Heart left ventricle (tissue), 16 donors: Measurements from ENCODE around the gene BAMBI. TPM values are rescaled to one million over a fixed set of nuclear protein-coding genes. Genes with fewer than 3 reads are reported as not detected.
"Not testable (repeated sequence)": the region's sequence is repeated elsewhere in the genome, so short reads cannot be mapped to it uniquely, and the experiment has no call there.

Experiments used
- ATAC-seq, 4 donors: fragments of 200-7000 bp; cut with Tn5 transposase; one replicate each; pipeline ENCODE4 v1.9.1; 2020 to 2022; ENCODE audit warnings: moderate library complexity in 4 of 4, mild to moderate bottlenecking in 3 of 4, moderate number of reproducible peaks in 1 of 4
- DNase-seq, 5 donors: peaks; one replicate each; pipeline ENCODE4 v3.0.0-alpha.2; 2020
- H3K27ac ChIP-seq, 12 donors: fragments of 200-600 bp; sonication (generic) in 4 of 12; one replicate each; pipeline versions ENCODE4 v1.5.0 to v1.8.0; 2016 to 2022; ENCODE audit warnings: mild to moderate bottlenecking in 2 of 12
- H3K27me3 ChIP-seq, 9 donors: fragments of 200-600 bp; sonication (generic) in 2 of 9; one replicate each; pipeline versions ENCODE4 v1.5.1 to v1.8.0; 2016 to 2022; ENCODE audit warnings: mild to moderate bottlenecking in 3 of 9
- H3K36me3 ChIP-seq, 9 donors: fragments of 200-600 bp; sonication (generic) in 2 of 9; one replicate each; pipeline versions ENCODE4 v1.5.0 to v1.8.0; 2018 to 2022; ENCODE audit warnings: mild to moderate bottlenecking in 2 of 9
- H3K4me1 ChIP-seq, 12 donors: fragments of 200-600 bp; sonication (generic) in 4 of 12; one replicate each; pipeline versions ENCODE4 v1.5.0 to v1.8.0; 2016 to 2022; ENCODE audit warnings: mild to moderate bottlenecking in 3 of 12
- H3K4me3 ChIP-seq, 12 donors: fragments of 200-600 bp; sonication (generic) in 4 of 12; one replicate each; pipeline versions ENCODE4 v1.5.0 to v1.8.0; 2017 to 2022; ENCODE audit warnings: mild to moderate bottlenecking in 9 of 12, moderate library complexity in 4 of 12
- H3K9me3 ChIP-seq, 12 donors: fragments of 200-600 bp; sonication (generic) in 4 of 12; one replicate each; pipeline versions ENCODE4 v1.5.0 to v1.8.0; 2016 to 2022; ENCODE audit warnings: mild to moderate bottlenecking in 1 of 12
- CTCF ChIP-seq, 12 donors: fragments of 200-600 bp; sonication (generic) in 4 of 12; IDR thresholded peaks; one replicate each; pipeline versions ENCODE4 v1.5.0 to v1.8.0; 2018 to 2022; ENCODE audit warnings: antibody characterized with exemption in 12 of 12, mild to moderate bottlenecking in 5 of 12
- POLR2A ChIP-seq, 2 donors: fragments of 450-650 bp; IDR thresholded peaks; one replicate each; pipeline ENCODE4 v1.6.1; 2017; ENCODE audit warnings: antibody characterized with exemption in 2 of 2, mild to moderate bottlenecking in 2 of 2, moderate library complexity in 2 of 2
- WGBS, 4 donors: extraction: QIAGEN DNeasy Blood & Tissue Kit in 2 of 4; methylation state at CpG; one replicate each; pipeline versions ENCODE4 v1.1.5 to v1.1.7; 2013 to 2018; 5-methylcytosine and 5-hydroxymethylcytosine counted together
- intact Hi-C, 10 donors: fragments of 100-400 bp; cut with DNase I; formaldehyde crosslinking; loops; one replicate each; pipeline versions ENCODE4 v1.11.1 to v1.14.2; 2022
- polyA plus RNA-seq, 2 donors: library from polyadenylated mRNA; stranded (reverse); fragments of 200-250 nt; gene quantifications; one replicate each; pipeline ENCODE4 v1.2.3, GENCODE V29; 2013
- total RNA-seq, 9 donors: library from RNA; depleted of rRNA in 2 of 9; stranded (reverse); fragments of >200 nt in 2 of 9; fragmentation: NEBNext Ultra II Directional in 3 of 9; extraction: Animal tissue kit (Norgen Biotek cat#: 25700) in 3 of 9; gene quantifications; one replicate each; pipeline versions ENCODE4 v1.1.0 to v1.2.4, GENCODE V29; 2016 to 2023
- donor health status: ischemic (EF 13 %, LVEDD 7.1; RV severe dilation, severe dysfunction).
- donor health status: healthy with polysubstance abuse.
- donor health status: DM: no; HTN: yes; CAD: no.
- donor health status: DM: no; HTN: no; CAD: no.
- donor health status: ischemic (EF 25% LVEDD 6.9; RV normal size, moderate dysfunction).
- donor health status: ischemic (EF 25% LVEDD 5.7; RV mildly dilated, moderate dysfunction).
- donor health status: healthy.
- donor health status: DM: yes; HTN: yes; CAD: no.
- donor health status: ischemic (EF 35%, LVEDD 5.7; RV mildly dilated, moderate dysfunction).
- donor health status: nonischemic (EF 11% LVEDD 7.7; RV severe dilation, severe dysfunction).
- donor health status: DM: yes; HTN: yes; CAD: no.
- donor health status: PGD.
- donor health status: ischemic (EF 29% LVEDD 5.4; RV normal size, mild dysfunction).
- donor health status: nonischemic (EF 23%, LVEDD 6.1; RV moderate dilation, normal function).

Gene BAMBI
- total and polyA plus RNA-seq, 11 donors, result 5.3 to 53.3 (median 24.8) TPM

GRCh38 chr10:28640551-28640950, 36.8 kb upstream of the BAMBI start:
- Histone ChIP-seq H3K4me1 (no peaks in the 10 kb centered on the region), H3K36me3 (no peaks in the 10 kb centered on the region), H3K27me3 (no peaks in the 10 kb centered on the region), H3K9me3 (peaks cover 0 to 14% (median 0%) of the 10 kb centered on the region in 12 donors), H3K27ac (no peak overlapping the region), H3K4me3 (no peak overlapping the region)
- no peak for DNase-seq
- no peak for ATAC-seq
- 59 to 69% (median 65%) methylated on average over 2 of the region's 2 CpGs for WGBS, 4 donors
- TF ChIP-seq CTCF (IDR thresholded peaks at IDR 0.05) (no peak), POLR2A (IDR thresholded peaks at IDR 0.05) (no peak)
- intact Hi-C loops, result no loop called here

DNA sequence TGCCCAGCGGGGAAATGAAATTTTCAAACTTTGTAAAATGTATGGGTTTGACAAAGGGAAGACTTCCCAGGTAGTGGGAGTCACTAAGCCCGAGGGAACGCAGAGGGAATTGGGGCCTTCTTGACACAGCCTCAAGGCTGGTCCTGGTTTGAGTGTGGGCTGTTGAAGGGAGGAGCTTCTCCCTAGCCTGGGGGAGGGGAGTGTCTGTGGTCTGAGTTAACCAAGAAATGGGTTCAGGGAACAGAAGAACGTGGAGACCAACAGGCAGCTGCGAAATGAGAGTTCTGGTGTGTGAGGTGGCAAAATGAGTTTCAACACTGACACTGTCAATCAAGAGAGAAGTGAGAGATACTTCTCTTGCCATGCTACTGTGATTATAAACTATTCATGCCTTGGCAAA, 32.7 kb upstream of the BAMBI start:
- H3K36me3 ChIP-seq, result no peaks in the 10 kb centered on the region
- intact Hi-C loops, result no loop called here
- TF ChIP-seq POLR2A (IDR thresholded peaks at IDR 0.05) (no peak), CTCF (IDR thresholded peaks at IDR 0.05) (no peak)
- H3K9me3 ChIP-seq, result peaks cover 0 to 7% (median 0%) of the 10 kb centered on the region in 12 donors
- DNase-seq (no peak), ATAC-seq (no peak)
- no peak overlapping the region for H3K27ac ChIP-seq
- 68 to 71% (median 70%) methylated on average over 5 of the region's 5 CpGs for WGBS, 4 donors
- no peaks in the 10 kb centered on the region for H3K27me3 ChIP-seq
- H3K4me1 ChIP-seq, result no peaks in the 10 kb centered on the region
- no peak overlapping the region for H3K4me3 ChIP-seq

GRCh38 chr10:28652106-28652505, 25.2 kb upstream of the BAMBI start:
- TF ChIP-seq CTCF (IDR thresholded peaks at IDR 0.05) (no peak), POLR2A (IDR thresholded peaks at IDR 0.05) (no peak)
- no peaks in the 10 kb centered on the region for H3K36me3 ChIP-seq
- DNase-seq (no peak), ATAC-seq (no peak)
- WGBS, 4 donors, result 48 to 93% (median 80%) methylated on average over 2 of the region's 2 CpGs
- intact Hi-C loops, result no loop called here
- no peaks in the 10 kb centered on the region for H3K27me3 ChIP-seq
- peaks cover 0 to 7% (median 0%) of the 10 kb centered on the region in 12 donors for H3K9me3 ChIP-seq
- no peaks in the 10 kb centered on the region for H3K4me1 ChIP-seq
- H3K27ac ChIP-seq, result no peak overlapping the region
- H3K4me3 ChIP-seq, result no peak overlapping the region

GRCh38 chr10:28652703-28653102, 24.6 kb upstream of the BAMBI start:
- intact Hi-C loops, result no loop called here
- H3K4me3 ChIP-seq, result no peak overlapping the region
- peaks cover 0 to 7% (median 0%) of the 10 kb centered on the region in 12 donors for H3K9me3 ChIP-seq
- TF ChIP-seq CTCF (IDR thresholded peaks at IDR 0.05), result no peak
- no peak for TF ChIP-seq POLR2A (IDR thresholded peaks at IDR 0.05)
- no peaks in the 10 kb centered on the region for H3K27me3 ChIP-seq
- H3K27ac ChIP-seq, result no peak overlapping the region
- WGBS, 4 donors, result 90 to 96% (median 93%) methylated on average over 5 of the region's 5 CpGs
- no peak for ATAC-seq
- no peaks in the 10 kb centered on the region for H3K4me1 ChIP-seq
- no peak for DNase-seq
- no peaks in the 10 kb centered on the region for H3K36me3 ChIP-seq

GRCh38 chr10:28658824-28659223, 18.5 kb upstream of the BAMBI start:
- intact Hi-C loops, H3K36me3 ChIP-seq, H3K27me3 ChIP-seq, DNase-seq, H3K9me3 ChIP-seq, H3K27ac ChIP-seq, H3K4me1 ChIP-seq, ATAC-seq, H3K4me3 ChIP-seq: not testable (repeated sequence)
- 70 to 88% (median 82%) methylated on average over 7 of the region's 7 CpGs for WGBS, 4 donors
